MCF 10A (cell line): Measurements from ENCODE around the gene GPC5. TPM values are rescaled to one million over a fixed set of nuclear protein-coding genes. Genes with fewer than 3 reads are reported as not detected.

Experiments
- BruUV-seq: library from RNA; stranded (reverse); fragments of 400-500 nt; replicated peaks from 2 replicates; lab custom pipeline; 2021; lab: Mats Ljungman, UMichigan
- CTCF ChIA-PET: fragments of 300-600 bp; sonication (Branson Sonifier 250); formaldehyde crosslinking; extraction: SDS; loops from one replicate; lab custom pipeline; 2021; ENCODE audit warnings: antibody characterized with exemption, inconsistent platforms; lab: Yijun Ruan, JAX
- POLR2A ChIA-PET: fragments of 300-600, 350-650 bp; sonication (Branson Sonifier 250); formaldehyde crosslinking; extraction: SDS; loops from one replicate; lab custom pipeline; 2020; ENCODE audit warnings: antibody characterized with exemption, inconsistent platforms; lab: Yijun Ruan, JAX
- DNase-seq: peaks from one replicate; pipeline ENCODE4 v3.0.0-alpha.2; 2018; ENCODE audit not compliant: unreplicated experiment
- H3K27ac Mint-ChIP-seq: one replicate; pipeline ENCODE4 v1.8.0; 2022; ENCODE audit warnings: mild to moderate bottlenecking, low read depth, mixed read lengths; ENCODE audit not compliant: unreplicated experiment
- H3K27me3 Mint-ChIP-seq: one replicate; pipeline ENCODE4 v1.8.0; 2022; ENCODE audit warnings: mixed read lengths; ENCODE audit not compliant: insufficient read depth, unreplicated experiment
- H3K36me3 Mint-ChIP-seq: one replicate; pipeline ENCODE4 v1.8.0; 2022; ENCODE audit warnings: mild to moderate bottlenecking, moderate library complexity, mixed read lengths; ENCODE audit not compliant: insufficient read depth, unreplicated experiment
- H3K4me1 Mint-ChIP-seq: one replicate; pipeline ENCODE4 v1.8.0; 2022; ENCODE audit warnings: mixed read lengths; ENCODE audit not compliant: insufficient read depth, unreplicated experiment
- H3K4me3 Mint-ChIP-seq: one replicate; pipeline ENCODE4 v1.8.0; 2022; ENCODE audit warnings: mild to moderate bottlenecking, moderate library complexity, mixed read lengths; ENCODE audit not compliant: unreplicated experiment
- H3K9me3 Mint-ChIP-seq: one replicate; pipeline ENCODE4 v1.8.0; 2022; ENCODE audit warnings: mixed read lengths; ENCODE audit not compliant: unreplicated experiment
- CTCF ChIP-seq: fragments of 200-600 bp; IDR thresholded peaks from one replicate; pipeline ENCODE4 v1.8.0; 2022; ENCODE audit warnings: antibody characterized with exemption, mild to moderate bottlenecking; ENCODE audit not compliant: unreplicated experiment
- intact Hi-C: fragments of 100-400 bp; cut with micrococcal nuclease; formaldehyde crosslinking; loops from 2 replicates; pipeline ENCODE4 v1.14.1; 2022
- total RNA-seq: library from RNA; stranded (reverse); gene quantifications from 2 replicates; pipeline ENCODE4 v1.2.3, GENCODE V29; 2022

Gene GPC5
- total RNA-seq, 1 experiment from 2014 or later = not detected

GRCh38 chr13:91593456-91593855, 195.0 kb downstream of the GPC5 start:
- H3K27ac Mint-ChIP-seq = no peak overlapping the region
- no TSS peak for BruUV-seq

GRCh38 chr13:91594061-91594460, 195.6 kb downstream of the GPC5 start:
- Mint-ChIP-seq H3K4me3 (no peak overlapping the region), H3K36me3 (no peaks in the 10 kb centered on the region), H3K27ac (no peak overlapping the region), H3K9me3 (no peaks in the 10 kb centered on the region), H3K27me3 (peaks cover 28% of the 10 kb centered on the region), H3K4me1 (no peaks in the 10 kb centered on the region)
- DNase-seq = no peak
- no TSS peak for BruUV-seq
- CTCF ChIA-PET = no interaction called here
- no peak for TF ChIP-seq CTCF
- intact Hi-C loops = loop anchor here (5.0 kb wide), 1 partner anchor 128 kb away; no protein-coding TSS in a partner anchor
- POLR2A ChIA-PET = no interaction called here

More at GRCh38 chr13:91593456-91593855, 195.0 kb downstream of the GPC5 start:
- intact Hi-C loops = loop anchor here (5.0 kb wide), 1 partner anchor 129 kb away; no protein-coding TSS in a partner anchor
- H3K4me3 Mint-ChIP-seq = no peak overlapping the region
- no peaks in the 10 kb centered on the region for H3K9me3 Mint-ChIP-seq
- DNase-seq = no peak
- no peaks in the 10 kb centered on the region for H3K36me3 Mint-ChIP-seq
- H3K4me1 Mint-ChIP-seq = no peaks in the 10 kb centered on the region
- TF ChIP-seq CTCF = no peak
- POLR2A ChIA-PET = no interaction called here
- H3K27me3 Mint-ChIP-seq = peaks cover 34% of the 10 kb centered on the region
- CTCF ChIA-PET = no interaction called here

- POLR2A ChIA-PET = no interaction called here
- BruUV-seq = no TSS peak
- H3K27ac Mint-ChIP-seq = no peak overlapping the region
- no peaks in the 10 kb centered on the region for H3K4me1 Mint-ChIP-seq
- no peaks in the 10 kb centered on the region for H3K9me3 Mint-ChIP-seq
- CTCF ChIA-PET = no interaction called here
- no peak for TF ChIP-seq CTCF
- H3K36me3 Mint-ChIP-seq = no peaks in the 10 kb centered on the region
- intact Hi-C loops = no loop called here
- H3K27me3 Mint-ChIP-seq = peaks cover 15% of the 10 kb centered on the region
- H3K4me3 Mint-ChIP-seq = no peak overlapping the region
- DNase-seq = no peak
Observed at GRCh38 chr13:91595677-91596076, 197.3 kb downstream of the GPC5 start.

GRCh38 chr13:91596842-91597241, 198.4 kb downstream of the GPC5 start:
- Mint-ChIP-seq H3K9me3 (no peaks in the 10 kb centered on the region), H3K36me3 (no peaks in the 10 kb centered on the region), H3K4me3 (no peak overlapping the region), H3K4me1 (no peaks in the 10 kb centered on the region), H3K27me3 (peaks cover 4% of the 10 kb centered on the region), H3K27ac (no peak overlapping the region)
- ChIA-PET CTCF (no interaction called here), POLR2A (no interaction called here)
- no peak for DNase-seq
- no peak for TF ChIP-seq CTCF
- no TSS peak for BruUV-seq
- intact Hi-C loops = no loop called here
